ENCODE measurements around the gene HIF1AN.

HIF1AN gene

GRCh38 chr10:100522107-100522801, 13.5 kb upstream of the HIF1AN start:
- no peak for DNase-seq

- no peak for DNase-seq
Observed at GRCh38 chr10:100522945-100523344, 12.8 kb upstream of the HIF1AN start.

GRCh38 chr10:100524206-100524605, 11.5 kb upstream of the HIF1AN start:
- no peak for DNase-seq

- DNase-seq: no peak
Observed at GRCh38 chr10:100524638-100525037, 11.1 kb upstream of the HIF1AN start.

GRCh38 chr10:100528123-100528886, 7.4 kb upstream of the HIF1AN start:
- no peak for DNase-seq

GRCh38 chr10:100528921-100529474, 6.7 kb upstream of the HIF1AN start:
- DNase-seq: no peak

- peak; percentile 93 for DNase-seq
Observed at GRCh38 chr10:100529475-100530298, 6.1 kb upstream of the HIF1AN start, which contains the start of gene NDUFB8. NDUFB8 (minus strand) TSS chr10:100529871; CDS start chr10:100529851, 20 bp downstream.

- DNase-seq: no peak
Observed at GRCh38 chr10:100531761-100532160, 4.0 kb upstream of the HIF1AN start.

- no peak for DNase-seq
Observed at GRCh38 chr10:100534726-100535125, 1.0 kb upstream of the HIF1AN start.

GRCh38 chr10:100535338-100535714, 417 bp upstream of the HIF1AN start:
- DNase-seq: no peak

- no peak for DNase-seq
Observed at GRCh38 chr10:100537475-100537874, 1.7 kb downstream of the HIF1AN start.

GRCh38 chr10:100544950-100545349, 9.2 kb downstream of the HIF1AN start:
- no peak for DNase-seq

GRCh38 chr10:100551196-100551595, 15.5 kb downstream of the HIF1AN start:
- no peak for DNase-seq

- no peak for DNase-seq
Observed at GRCh38 chr10:100551738-100552137, 16.0 kb downstream of the HIF1AN start.

- no peak for DNase-seq
Observed at GRCh38 chr10:100553929-100554328, 18.2 kb downstream of the HIF1AN start.

- DNase-seq: no peak
Observed at GRCh38 chr10:100554902-100555301, 19.2 kb downstream of the HIF1AN start.

- DNase-seq: no peak
Observed at GRCh38 chr10:100560248-100560647, 24.5 kb downstream of the HIF1AN start.

GRCh38 chr10:100561005-100561404, 25.3 kb downstream of the HIF1AN start:
- no peak for DNase-seq

- peak; percentile 87 for DNase-seq
Observed at GRCh38 chr10:100562008-100562672, 26.4 kb downstream of the HIF1AN start.

- peak; percentile 37 for DNase-seq
Observed at GRCh38 chr10:100565206-100565985, 29.7 kb downstream of the HIF1AN start.

GRCh38 chr10:100566561-100566960, 30.8 kb downstream of the HIF1AN start:
- no peak for DNase-seq

GRCh38 chr10:100567249-100567648, 31.5 kb downstream of the HIF1AN start:
- DNase-seq: peak; percentile 37

Measured in activated CD8-positive, alpha-beta memory T cell treated with anti-CD3 and anti-CD28 coated beads, Interleukin-2, amount 50 U/mL, for 48 hours (primary cell).